ENCODE measurements around the gene PLXND1.
"Not testable (repeated sequence)": the region's sequence is repeated elsewhere in the genome, so short reads cannot be mapped to it uniquely, and the experiment has no call there.

PLXND1 gene

DNA sequence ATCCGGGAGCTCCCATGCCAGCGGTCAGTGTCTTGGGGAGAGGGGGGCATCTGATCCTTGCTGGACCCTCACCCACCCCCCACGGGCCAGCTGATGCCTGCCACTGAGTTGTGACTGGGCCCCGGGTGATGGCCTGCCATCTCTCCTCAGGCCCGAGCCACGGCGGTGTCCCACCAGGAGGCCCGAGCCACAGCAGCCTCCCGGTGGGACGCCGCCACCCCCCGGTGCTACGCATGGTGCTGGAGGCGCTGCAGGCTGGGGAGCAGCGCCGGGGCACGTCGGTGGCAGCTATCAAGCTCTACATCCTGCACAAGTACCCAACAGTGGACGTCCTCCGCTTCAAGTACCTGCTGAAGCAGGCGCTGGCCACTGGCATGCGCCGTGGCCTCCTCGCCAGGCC, 59.2 kb downstream of the PLXND1 start:
- DNase-seq (ENCODE audit: low read depth) = no peak
- H3K4me3 ChIP-seq (ENCODE audit: control insufficient read depth, low read depth, low read length) = no peak overlapping the region
- TF ChIP-seq, protein P1, sequence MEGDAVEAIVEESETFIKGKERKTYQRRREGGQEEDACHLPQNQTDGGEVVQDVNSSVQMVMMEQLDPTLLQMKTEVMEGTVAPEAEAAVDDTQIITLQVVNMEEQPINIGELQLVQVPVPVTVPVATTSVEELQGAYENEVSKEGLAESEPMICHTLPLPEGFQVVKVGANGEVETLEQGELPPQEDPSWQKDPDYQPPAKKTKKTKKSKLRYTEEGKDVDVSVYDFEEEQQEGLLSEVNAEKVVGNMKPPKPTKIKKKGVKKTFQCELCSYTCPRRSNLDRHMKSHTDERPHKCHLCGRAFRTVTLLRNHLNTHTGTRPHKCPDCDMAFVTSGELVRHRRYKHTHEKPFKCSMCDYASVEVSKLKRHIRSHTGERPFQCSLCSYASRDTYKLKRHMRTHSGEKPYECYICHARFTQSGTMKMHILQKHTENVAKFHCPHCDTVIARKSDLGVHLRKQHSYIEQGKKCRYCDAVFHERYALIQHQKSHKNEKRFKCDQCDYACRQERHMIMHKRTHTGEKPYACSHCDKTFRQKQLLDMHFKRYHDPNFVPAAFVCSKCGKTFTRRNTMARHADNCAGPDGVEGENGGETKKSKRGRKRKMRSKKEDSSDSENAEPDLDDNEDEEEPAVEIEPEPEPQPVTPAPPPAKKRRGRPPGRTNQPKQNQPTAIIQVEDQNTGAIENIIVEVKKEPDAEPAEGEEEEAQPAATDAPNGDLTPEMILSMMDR (IDR thresholded peaks at IDR 0.05; ENCODE audit: control insufficient read depth, insufficient read depth, low read depth, low read length, missing control alignments) = no peak

GRCh38 chr3:129545951-129546350, 60.5 kb downstream of the PLXND1 start:
- not testable (repeated sequence) for DNase-seq (ENCODE audit: low read depth); H3K4me3 ChIP-seq (ENCODE audit: control insufficient read depth, low read depth, low read length)

DNA sequence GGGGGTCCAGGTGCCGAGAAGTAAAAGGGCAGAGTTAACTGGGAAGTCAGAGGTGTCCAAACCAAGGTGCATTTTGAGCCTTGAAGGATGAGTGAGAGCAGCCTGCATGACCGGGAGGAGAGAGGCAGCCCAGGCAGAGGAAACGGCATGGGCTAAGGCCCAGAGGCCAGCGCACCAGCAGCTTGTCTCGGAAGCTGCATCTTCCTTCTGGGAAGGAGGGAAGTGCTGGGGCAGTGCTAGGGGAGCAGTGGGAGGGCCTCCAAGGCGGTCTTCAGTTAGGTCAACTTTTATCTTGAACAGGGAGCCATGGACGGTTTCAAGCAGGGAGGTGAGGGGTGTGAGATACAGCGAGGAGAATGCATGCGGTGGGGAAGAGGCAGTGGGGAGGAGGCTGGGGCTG, 62.5 kb downstream of the PLXND1 start:
- no peak overlapping the region for H3K4me3 ChIP-seq (ENCODE audit: control insufficient read depth, low read depth, low read length)
- TF ChIP-seq, protein P1 (IDR thresholded peaks at IDR 0.05; ENCODE audit: control insufficient read depth, insufficient read depth, low read depth, low read length, missing control alignments) = no peak
- no peak for DNase-seq (ENCODE audit: low read depth)

- DNase-seq (ENCODE audit: low read depth) = no peak
- TF ChIP-seq, protein P1 (IDR thresholded peaks at IDR 0.05; ENCODE audit: control insufficient read depth, insufficient read depth, low read depth, low read length, missing control alignments) = no peak
- H3K4me3 ChIP-seq (ENCODE audit: control insufficient read depth, low read depth, low read length) = no peak within 1 kb of the TSS
Measured at GRCh38 chr3:129543156-129543790, 63.2 kb downstream of the PLXND1 start, which contains the start of gene H1-8. Gene H1-8 (plus strand): TSS chr3:129543175. CDS start chr3:129543219, 44 bp downstream.

GRCh38 chr3:129542747-129543146, 63.7 kb downstream of the PLXND1 start:
- H3K4me3 ChIP-seq (ENCODE audit: control insufficient read depth, low read depth, low read length) = no peak overlapping the region
- TF ChIP-seq, protein P1 (IDR thresholded peaks at IDR 0.05; ENCODE audit: control insufficient read depth, insufficient read depth, low read depth, low read length, missing control alignments) = no peak

GRCh38 chr3:129540776-129541516, 65.5 kb downstream of the PLXND1 start:
- H3K4me3 ChIP-seq (ENCODE audit: control insufficient read depth, low read depth, low read length) = no peak overlapping the region
- DNase-seq (ENCODE audit: low read depth) = no peak
- TF ChIP-seq, protein P1 (IDR thresholded peaks at IDR 0.05; ENCODE audit: control insufficient read depth, insufficient read depth, low read depth, low read length, missing control alignments) = no peak

More at GRCh38 chr3:129542747-129543146, 63.7 kb downstream of the PLXND1 start:
- no peak for DNase-seq (ENCODE audit: low read depth)

- TF ChIP-seq, protein P1 (IDR thresholded peaks at IDR 0.05; ENCODE audit: control insufficient read depth, insufficient read depth, low read depth, low read length, missing control alignments) = no peak
- H3K4me3 ChIP-seq (ENCODE audit: control insufficient read depth, low read depth, low read length) = no peak overlapping the region
Measured at GRCh38 chr3:129539206-129539605, 67.3 kb downstream of the PLXND1 start.

More at GRCh38 chr3:129539206-129539605, 67.3 kb downstream of the PLXND1 start:
- no peak for DNase-seq (ENCODE audit: low read depth)
